A549 (cell line): ENCODE results near the gene ANXA6.

ENCODE experiments used
- CEBPB ChIP-seq, 2 experiments: fragments of >200 bp in 1 of 2; sonication (Bioruptor Twin) in 1 of 2; formaldehyde crosslinking in 1 of 2; IDR thresholded peaks; 2 replicates each; pipeline ENCODE4 v1.6.1; 2012 to 2016
- HDAC2 ChIP-seq: fragments of 200-600 bp; sonication (generic); IDR thresholded peaks from 2 replicates; pipeline ENCODE4 v1.6.1; 2016
- NR3C1 ChIP-seq: fragments of >200 bp; sonication (Bioruptor Twin); formaldehyde crosslinking; IDR thresholded peaks from 3 replicates; pipeline ENCODE4 v1.6.1; 2017
- RFX5 ChIP-seq: fragments of 450-650 bp; IDR thresholded peaks from 2 replicates; pipeline ENCODE4 v1.7.1; 2014; ENCODE audit warnings: antibody characterized with exemption, mild to moderate bottlenecking, moderate library complexity
- SREBF2 ChIP-seq: fragments of 450-650 bp; IDR thresholded peaks from 2 replicates; pipeline ENCODE4 v1.6.1; 2014; ENCODE audit warnings: mild to moderate bottlenecking, moderate library complexity
- TF ChIP-seq, protein P1 (sequence below): fragments of 450-650 bp; IDR thresholded peaks from 2 replicates; pipeline ENCODE4 v1.6.1; 2014; ENCODE audit warnings: antibody characterized with exemption
- TF ChIP-seq, protein P2 (sequence below): fragments of 200-600 bp; sonication (generic); IDR thresholded peaks from 2 replicates; pipeline ENCODE4 v1.6.1; 2016; ENCODE audit warnings: antibody characterized with exemption, mild to moderate bottlenecking, moderate library complexity
- TF ChIP-seq, protein P3 (sequence below): fragments of >200 bp; sonication (Bioruptor Twin); formaldehyde crosslinking; IDR thresholded peaks from 3 replicates; pipeline ENCODE4 v1.5.1; 2016

DNA sequence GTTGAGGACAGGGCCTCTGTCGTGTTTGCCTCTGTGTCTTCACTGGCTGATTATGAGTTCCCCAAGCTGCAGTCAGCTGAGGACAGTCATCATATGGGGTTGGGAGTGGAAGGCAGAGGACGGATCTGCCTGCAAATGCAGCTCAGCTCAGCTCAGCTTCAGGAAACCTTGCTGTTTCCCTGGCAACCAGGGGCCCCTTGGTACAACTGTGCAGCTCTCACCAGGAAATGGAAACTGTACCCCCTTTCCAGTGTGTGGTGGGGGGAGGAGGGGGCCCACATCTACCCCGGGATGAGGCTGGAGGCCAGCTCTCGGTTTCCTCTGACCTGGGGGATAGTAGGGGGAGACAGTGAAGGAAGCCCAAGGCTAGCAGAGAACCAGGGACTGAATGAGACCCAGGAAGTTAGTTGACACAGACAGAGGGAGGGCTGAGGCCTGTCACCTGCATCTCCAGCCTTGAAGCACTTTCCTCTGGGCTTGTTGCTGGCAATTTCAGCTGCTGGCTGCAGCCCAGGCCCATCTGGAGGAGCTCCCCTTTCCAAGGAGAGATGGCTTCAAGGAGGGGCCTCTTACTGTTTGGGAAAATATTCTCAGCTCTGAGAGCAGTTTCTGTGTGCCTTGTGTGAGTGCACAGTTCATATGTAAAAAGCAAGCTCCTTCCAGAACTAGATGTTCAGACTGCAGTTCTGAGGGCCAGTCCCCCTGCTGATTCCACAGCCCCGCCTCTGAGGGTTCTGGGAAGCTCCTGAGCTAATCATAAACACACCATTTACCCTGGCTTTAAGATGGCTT lies 6.9 kb downstream of the ANXA6 start:
- TF ChIP-seq, protein P1, sequence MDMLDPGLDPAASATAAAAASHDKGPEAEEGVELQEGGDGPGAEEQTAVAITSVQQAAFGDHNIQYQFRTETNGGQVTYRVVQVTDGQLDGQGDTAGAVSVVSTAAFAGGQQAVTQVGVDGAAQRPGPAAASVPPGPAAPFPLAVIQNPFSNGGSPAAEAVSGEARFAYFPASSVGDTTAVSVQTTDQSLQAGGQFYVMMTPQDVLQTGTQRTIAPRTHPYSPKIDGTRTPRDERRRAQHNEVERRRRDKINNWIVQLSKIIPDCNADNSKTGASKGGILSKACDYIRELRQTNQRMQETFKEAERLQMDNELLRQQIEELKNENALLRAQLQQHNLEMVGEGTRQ: no peak
- TF ChIP-seq, protein P2, sequence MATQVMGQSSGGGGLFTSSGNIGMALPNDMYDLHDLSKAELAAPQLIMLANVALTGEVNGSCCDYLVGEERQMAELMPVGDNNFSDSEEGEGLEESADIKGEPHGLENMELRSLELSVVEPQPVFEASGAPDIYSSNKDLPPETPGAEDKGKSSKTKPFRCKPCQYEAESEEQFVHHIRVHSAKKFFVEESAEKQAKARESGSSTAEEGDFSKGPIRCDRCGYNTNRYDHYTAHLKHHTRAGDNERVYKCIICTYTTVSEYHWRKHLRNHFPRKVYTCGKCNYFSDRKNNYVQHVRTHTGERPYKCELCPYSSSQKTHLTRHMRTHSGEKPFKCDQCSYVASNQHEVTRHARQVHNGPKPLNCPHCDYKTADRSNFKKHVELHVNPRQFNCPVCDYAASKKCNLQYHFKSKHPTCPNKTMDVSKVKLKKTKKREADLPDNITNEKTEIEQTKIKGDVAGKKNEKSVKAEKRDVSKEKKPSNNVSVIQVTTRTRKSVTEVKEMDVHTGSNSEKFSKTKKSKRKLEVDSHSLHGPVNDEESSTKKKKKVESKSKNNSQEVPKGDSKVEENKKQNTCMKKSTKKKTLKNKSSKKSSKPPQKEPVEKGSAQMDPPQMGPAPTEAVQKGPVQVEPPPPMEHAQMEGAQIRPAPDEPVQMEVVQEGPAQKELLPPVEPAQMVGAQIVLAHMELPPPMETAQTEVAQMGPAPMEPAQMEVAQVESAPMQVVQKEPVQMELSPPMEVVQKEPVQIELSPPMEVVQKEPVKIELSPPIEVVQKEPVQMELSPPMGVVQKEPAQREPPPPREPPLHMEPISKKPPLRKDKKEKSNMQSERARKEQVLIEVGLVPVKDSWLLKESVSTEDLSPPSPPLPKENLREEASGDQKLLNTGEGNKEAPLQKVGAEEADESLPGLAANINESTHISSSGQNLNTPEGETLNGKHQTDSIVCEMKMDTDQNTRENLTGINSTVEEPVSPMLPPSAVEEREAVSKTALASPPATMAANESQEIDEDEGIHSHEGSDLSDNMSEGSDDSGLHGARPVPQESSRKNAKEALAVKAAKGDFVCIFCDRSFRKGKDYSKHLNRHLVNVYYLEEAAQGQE: no peak
- TF ChIP-seq RFX5: no peak
- TF ChIP-seq, protein P3, sequence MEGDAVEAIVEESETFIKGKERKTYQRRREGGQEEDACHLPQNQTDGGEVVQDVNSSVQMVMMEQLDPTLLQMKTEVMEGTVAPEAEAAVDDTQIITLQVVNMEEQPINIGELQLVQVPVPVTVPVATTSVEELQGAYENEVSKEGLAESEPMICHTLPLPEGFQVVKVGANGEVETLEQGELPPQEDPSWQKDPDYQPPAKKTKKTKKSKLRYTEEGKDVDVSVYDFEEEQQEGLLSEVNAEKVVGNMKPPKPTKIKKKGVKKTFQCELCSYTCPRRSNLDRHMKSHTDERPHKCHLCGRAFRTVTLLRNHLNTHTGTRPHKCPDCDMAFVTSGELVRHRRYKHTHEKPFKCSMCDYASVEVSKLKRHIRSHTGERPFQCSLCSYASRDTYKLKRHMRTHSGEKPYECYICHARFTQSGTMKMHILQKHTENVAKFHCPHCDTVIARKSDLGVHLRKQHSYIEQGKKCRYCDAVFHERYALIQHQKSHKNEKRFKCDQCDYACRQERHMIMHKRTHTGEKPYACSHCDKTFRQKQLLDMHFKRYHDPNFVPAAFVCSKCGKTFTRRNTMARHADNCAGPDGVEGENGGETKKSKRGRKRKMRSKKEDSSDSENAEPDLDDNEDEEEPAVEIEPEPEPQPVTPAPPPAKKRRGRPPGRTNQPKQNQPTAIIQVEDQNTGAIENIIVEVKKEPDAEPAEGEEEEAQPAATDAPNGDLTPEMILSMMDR: no peak
- TF ChIP-seq NR3C1: no peak
- TF ChIP-seq CEBPB (IDR thresholded peaks at IDR 0.05): no peak
- TF ChIP-seq SREBF2: no peak
- no peak for TF ChIP-seq HDAC2
